HUES6 (cell line): ENCODE data around the gene C22orf31.

Experiments used
- H3K27ac ChIP-seq: 2 replicates; pipeline ENCODE4 v1.7.0; 2013; ENCODE audit warnings: low read depth, mild to moderate bottlenecking, low read length, inconsistent platforms
- H3K27me3 ChIP-seq: 2 replicates; pipeline ENCODE4 v1.6.1; 2013; ENCODE audit warnings: low read length; ENCODE audit not compliant: control insufficient read depth, insufficient read depth
- H3K36me3 ChIP-seq: 2 replicates; pipeline ENCODE4 v1.6.1; 2013; ENCODE audit warnings: low read length; ENCODE audit not compliant: control insufficient read depth, insufficient read depth
- H3K4me1 ChIP-seq: 2 replicates; pipeline ENCODE4 v1.6.1; 2013; ENCODE audit warnings: low read length; ENCODE audit not compliant: control insufficient read depth, insufficient read depth
- H3K4me3 ChIP-seq: 2 replicates; pipeline ENCODE4 v1.5.1; 2013; ENCODE audit warnings: low read depth, low read length
- H3K9ac ChIP-seq: one replicate; pipeline ENCODE4 v1.6.1; 2013; ENCODE audit warnings: mild to moderate bottlenecking, low read length
- H3K9me3 ChIP-seq: 2 replicates; pipeline ENCODE4 v1.6.1; 2013; ENCODE audit warnings: low read depth, low read length; ENCODE audit not compliant: control insufficient read depth, insufficient read depth

The C22orf31 gene

DNA sequence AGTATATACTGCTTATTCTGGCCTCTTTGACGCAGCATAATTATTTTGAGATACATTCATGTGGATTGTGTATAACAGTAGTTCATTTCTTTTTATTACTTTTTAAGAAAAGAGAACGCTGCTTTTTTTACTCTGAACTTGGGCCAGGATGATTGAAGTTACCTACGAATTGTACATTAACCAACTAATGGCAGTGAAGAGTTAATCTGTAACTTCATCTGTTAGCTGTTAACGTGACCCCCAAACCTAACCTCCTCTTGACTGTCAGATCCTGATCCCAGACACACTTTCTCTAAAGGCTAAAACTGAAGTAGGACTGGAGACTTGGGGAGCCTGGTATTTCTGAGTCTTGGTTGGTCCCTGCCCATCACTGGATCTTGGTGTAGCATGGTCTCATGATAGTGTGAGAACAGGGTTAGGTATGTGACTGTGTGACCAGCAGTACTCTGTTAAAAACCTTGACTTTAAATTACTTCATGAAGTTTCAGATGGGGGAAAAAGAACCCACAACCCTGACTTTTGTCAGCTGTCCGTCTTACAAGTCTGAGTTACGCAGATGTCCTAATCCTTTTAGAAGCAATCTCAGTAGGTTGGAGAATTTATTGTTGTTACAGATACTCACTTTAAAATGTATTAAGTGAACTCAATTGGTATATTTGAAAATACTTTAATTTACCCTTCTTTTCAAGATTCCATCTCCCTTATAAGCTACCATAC is 39.4 kb downstream of the C22orf31 start:
- Histone ChIP-seq H3K9ac (no peak overlapping the region), H3K9me3 (peaks cover 9% of the 10 kb centered on the region), H3K36me3 (no peaks in the 10 kb centered on the region), H3K4me1 (peaks cover 16% of the 10 kb centered on the region; the same call in 1 of the 2 replicates), H3K27me3 (no peaks in the 10 kb centered on the region), H3K4me3 (no peak overlapping the region), H3K27ac (no peak overlapping the region)

DNA sequence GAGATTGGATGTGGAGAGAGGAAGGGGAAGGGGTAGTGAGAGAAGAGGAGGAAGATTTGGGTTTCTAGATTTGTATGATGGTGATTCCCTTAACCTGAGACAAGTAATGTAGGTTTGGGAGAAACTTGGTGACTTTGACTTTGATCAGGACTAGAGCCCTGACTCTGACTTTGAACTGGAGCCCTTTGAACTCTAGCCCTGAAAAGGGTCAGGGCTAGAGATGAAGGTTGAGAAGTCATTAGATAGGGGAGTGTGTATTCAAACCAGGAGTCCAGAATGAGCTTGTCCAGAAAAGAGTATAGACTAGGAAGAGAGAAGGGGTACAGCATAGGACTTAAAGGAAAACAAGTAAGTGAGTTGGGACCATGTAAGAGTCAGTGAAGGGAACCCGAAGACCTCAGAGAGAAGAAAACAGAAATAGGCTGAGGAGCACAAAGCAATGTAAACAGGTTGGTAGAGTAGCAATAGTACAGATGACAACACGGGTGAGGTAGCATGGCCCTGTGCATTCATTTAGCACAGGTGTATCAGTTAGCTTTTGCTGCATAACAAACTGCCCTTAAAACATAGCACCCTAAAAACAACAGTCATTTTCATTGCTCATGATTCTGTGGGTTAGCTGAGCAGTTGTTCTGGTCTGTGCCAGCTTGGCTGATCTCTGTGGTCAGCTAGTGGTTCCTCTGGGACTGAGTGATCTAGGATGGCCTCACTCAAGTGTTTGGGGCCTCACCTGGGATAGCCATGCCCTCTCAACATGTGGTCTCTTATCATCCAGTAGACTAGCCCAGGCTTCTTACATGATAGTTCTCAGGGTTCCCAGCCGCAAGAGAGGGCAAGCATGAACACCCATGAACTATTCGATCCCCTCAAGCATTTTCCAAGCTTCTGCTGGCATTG is 43.1 kb downstream of the C22orf31 start:
- Histone ChIP-seq H3K4me1 (peaks cover 31% of the 10 kb centered on the region), H3K27me3 (no peaks in the 10 kb centered on the region), H3K9ac (no peak overlapping the region), H3K36me3 (no peaks in the 10 kb centered on the region), H3K27ac (no peak overlapping the region), H3K4me3 (no peak overlapping the region), H3K9me3 (peaks cover 9% of the 10 kb centered on the region)

DNA sequence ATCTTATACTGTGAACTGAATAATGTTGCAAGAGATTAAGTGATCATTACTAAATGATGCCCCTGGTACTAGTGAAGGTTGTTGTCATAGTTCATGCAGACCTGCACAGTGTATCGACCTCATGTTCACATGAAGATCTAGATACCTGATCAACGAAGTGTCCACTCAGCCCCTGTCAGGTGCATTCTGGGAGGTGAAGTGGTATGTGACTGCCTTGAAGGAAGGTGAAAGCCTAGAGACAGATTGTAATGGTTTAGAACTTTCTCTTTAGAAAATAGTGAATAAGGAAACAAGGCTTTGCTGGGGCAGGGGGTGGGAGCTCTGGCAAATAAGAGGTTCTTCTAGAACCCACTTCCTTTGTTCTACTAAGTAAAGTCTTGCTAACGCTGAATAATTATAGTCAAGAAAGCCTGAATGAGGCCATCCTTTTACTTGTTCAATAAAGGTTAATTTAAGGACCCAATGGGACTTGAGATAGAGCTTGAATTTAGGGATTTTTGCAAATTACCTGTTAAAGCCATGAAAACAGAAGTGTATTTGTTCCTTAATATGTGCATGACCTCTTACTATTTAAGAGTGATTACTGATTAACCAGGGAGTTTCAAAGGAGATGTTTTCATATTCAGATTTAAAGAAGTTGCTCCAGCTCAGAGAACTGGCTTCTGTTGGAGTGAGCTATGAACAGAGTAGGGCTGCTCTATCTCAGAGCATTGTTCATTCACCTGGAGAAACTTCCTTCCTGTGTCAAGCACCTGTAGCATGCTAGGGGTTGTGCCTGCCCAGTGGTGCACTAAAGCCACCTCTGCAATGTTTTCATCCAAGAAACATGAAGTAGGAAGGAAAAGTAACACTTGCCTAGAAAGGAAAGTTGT is 45.3 kb downstream of the C22orf31 start:
- Histone ChIP-seq H3K9me3 (peaks cover 9% of the 10 kb centered on the region), H3K27me3 (no peaks in the 10 kb centered on the region), H3K4me1 (peaks cover 33% of the 10 kb centered on the region), H3K9ac (no peak overlapping the region), H3K36me3 (no peaks in the 10 kb centered on the region), H3K4me3 (no peak overlapping the region), H3K27ac (no peak overlapping the region)

DNA sequence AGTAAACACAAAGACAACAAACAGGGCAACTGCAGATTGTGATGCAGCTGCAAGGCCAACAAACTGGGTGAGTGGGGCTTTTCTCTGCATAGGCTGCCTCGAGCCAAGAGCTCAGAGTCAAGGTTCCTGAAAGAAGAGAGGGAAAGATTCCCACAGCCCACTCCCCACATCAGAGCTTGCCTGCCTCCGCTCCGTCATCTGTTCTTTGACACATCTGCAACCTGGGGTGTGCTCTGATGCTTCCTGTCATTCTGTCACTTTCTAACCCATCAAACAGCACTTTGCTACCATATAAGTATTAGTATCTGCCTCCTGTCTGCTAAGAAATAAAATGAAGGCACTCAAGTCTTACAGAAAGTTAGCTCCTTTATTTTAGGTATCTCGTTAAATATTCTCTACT is 46.9 kb downstream of the C22orf31 start:
- H3K9ac ChIP-seq: no peak overlapping the region
- peaks cover 9% of the 10 kb centered on the region for H3K9me3 ChIP-seq
- no peak overlapping the region for H3K4me3 ChIP-seq
- H3K36me3 ChIP-seq: no peaks in the 10 kb centered on the region
- H3K27me3 ChIP-seq: no peaks in the 10 kb centered on the region
- no peak overlapping the region for H3K27ac ChIP-seq
- peaks cover 38% of the 10 kb centered on the region for H3K4me1 ChIP-seq

DNA sequence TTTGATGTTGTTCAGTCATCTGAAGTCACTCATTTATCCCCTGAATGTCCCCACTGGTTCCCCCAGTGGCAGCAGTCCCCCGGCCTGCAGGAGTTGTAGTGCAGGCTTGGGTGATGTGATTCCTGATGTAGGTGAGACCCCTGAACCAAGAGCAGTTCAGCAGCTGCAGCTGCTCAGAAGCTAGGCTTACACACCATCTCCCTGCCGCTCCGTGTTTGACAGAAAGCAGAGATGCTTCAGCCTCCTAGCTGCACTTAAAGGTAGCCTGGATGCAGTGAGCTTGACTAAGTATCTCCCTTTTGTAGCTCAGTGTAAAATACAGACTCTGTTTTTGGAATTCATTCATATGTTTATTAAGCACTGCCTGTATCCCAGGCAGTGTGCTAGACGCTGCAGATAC is 47.3 kb downstream of the C22orf31 start:
- H3K27me3 ChIP-seq: no peaks in the 10 kb centered on the region
- no peak overlapping the region for H3K27ac ChIP-seq
- H3K4me3 ChIP-seq: no peak overlapping the region
- H3K9ac ChIP-seq: no peak overlapping the region
- peaks cover 9% of the 10 kb centered on the region for H3K9me3 ChIP-seq
- peaks cover 39% of the 10 kb centered on the region for H3K4me1 ChIP-seq
- H3K36me3 ChIP-seq: no peaks in the 10 kb centered on the region

DNA sequence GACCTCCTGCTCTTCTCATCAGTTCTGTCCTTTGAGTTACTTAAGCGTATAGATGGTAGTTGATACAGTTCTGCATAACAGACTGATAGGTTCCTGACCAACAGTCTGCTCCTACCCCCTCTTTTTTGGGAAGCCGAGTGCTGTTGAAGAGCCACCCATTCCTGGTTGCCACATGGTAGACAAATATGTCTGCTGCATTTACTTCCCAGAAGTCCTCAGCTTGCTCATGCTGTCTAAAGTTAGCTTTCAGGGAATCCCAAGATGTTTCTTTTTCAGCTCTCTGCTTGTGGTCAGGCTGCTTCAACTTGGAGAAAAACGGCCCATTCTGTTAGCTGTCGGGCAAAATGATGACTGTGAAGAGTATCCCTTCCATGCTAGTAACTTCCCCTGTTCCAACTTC is 48.7 kb downstream of the C22orf31 start:
- Histone ChIP-seq H3K9ac (no peak overlapping the region), H3K9me3 (no peaks in the 10 kb centered on the region), H3K36me3 (no peaks in the 10 kb centered on the region), H3K27me3 (no peaks in the 10 kb centered on the region), H3K4me1 (peaks cover 48% of the 10 kb centered on the region), H3K4me3 (no peak overlapping the region), H3K27ac (no peak overlapping the region)

DNA sequence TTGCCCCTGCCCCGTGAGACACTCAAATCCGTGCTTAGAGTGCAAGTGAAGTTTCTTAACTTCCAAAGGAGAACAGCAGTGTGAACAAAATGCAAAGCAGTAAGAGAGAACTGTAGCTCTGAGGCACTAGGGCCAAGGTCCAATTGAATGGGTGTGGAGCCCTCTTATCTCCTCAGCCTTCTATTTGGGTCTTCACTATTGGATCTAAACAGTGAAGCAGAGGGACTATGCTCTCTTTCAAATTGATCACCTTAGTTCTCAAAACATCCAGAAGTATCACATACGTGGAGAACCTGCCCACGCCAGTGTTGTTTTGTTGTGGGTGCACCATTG is 49.6 kb downstream of the C22orf31 start:
- H3K9ac ChIP-seq: no peak overlapping the region
- H3K4me3 ChIP-seq: no peak overlapping the region
- H3K27me3 ChIP-seq: no peaks in the 10 kb centered on the region
- H3K36me3 ChIP-seq: no peaks in the 10 kb centered on the region
- H3K4me1 ChIP-seq: peaks cover 49% of the 10 kb centered on the region
- H3K27ac ChIP-seq: no peak overlapping the region
- no peaks in the 10 kb centered on the region for H3K9me3 ChIP-seq

DNA sequence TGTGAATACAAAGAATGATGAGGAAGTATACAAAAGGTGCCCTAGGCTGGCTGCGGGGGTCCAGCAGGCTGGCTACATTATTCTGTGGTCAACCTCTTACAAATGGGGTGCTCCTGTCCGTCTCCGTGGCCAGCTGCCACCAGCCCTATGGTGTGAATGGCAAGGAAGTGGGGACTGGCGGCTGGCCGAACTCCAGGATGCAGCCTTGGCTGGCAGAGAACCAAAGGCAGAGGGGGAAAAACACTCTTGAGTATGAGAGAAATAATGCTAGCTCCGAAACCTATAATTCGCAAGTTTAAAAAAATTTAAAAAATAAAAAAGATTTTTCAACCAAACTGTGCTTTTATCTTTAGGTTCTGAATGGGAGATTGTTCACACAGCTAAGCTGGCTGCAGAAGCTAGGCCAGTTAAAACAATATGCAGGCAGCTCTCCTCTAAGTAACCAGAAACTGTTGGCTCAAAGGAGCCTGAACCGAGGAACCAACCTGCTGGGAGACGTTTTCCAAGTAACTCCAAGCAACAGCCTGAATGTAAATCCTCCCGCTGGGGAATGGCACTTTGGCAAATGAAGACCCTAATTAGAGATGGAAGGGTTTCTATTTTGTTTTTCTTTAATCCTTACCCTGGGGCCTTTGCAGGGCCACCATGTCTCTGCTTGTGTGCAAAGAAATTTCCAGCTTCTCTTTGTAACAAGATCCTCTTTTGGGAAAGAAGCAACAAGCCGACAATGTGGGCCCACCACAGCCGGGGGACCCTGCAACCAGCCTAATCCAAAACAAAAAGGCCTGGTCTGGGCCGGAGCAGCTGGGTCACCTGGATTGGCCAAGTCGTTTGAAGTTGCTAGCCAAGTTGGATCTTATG is 50.2 kb downstream of the C22orf31 start:
- Histone ChIP-seq H3K4me1 (peaks cover 53% of the 10 kb centered on the region), H3K27ac (no peak overlapping the region), H3K9me3 (no peaks in the 10 kb centered on the region), H3K27me3 (no peaks in the 10 kb centered on the region), H3K9ac (no peak overlapping the region), H3K36me3 (no peaks in the 10 kb centered on the region), H3K4me3 (no peak overlapping the region)

DNA sequence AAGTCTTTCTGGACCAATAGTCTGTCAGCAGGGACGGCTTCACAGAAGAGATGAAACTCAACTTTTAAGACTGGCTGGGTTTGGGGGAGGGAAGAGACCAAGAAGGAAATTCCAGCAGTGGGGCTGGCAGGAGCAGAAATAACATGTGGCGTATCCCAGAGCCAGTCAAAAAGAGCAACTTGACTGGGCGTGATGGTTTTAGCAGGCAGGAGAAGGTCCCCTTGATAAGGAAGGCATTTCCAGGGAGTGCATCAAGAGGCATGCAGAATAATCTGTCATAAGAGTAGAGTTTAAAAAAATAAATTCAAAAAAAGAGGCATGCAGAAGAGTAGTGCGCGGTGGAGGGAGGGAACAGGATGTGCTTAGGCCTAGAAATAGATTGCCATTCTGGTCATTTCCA is 52.5 kb downstream of the C22orf31 start:
- Histone ChIP-seq H3K9ac (no peak overlapping the region), H3K36me3 (no peaks in the 10 kb centered on the region), H3K4me1 (peaks cover 56% of the 10 kb centered on the region), H3K9me3 (no peaks in the 10 kb centered on the region), H3K4me3 (no peak overlapping the region), H3K27me3 (no peaks in the 10 kb centered on the region), H3K27ac (no peak overlapping the region)
